HG02981 (cell line): ENCODE data around the gene PRKN.
"Not testable (repeated sequence)": the region's sequence is repeated elsewhere in the genome, so short reads cannot be mapped to it uniquely, and the experiment has no call there.

Source experiments
- ATAC-seq: cut with Tn5 transposase; IDR thresholded peaks from one replicate; pipeline ENCODE4 v1.9.1; 2021; ENCODE audit warnings: mild to moderate bottlenecking, moderate library complexity; ENCODE audit not compliant: unreplicated experiment

PRKN gene

DNA sequence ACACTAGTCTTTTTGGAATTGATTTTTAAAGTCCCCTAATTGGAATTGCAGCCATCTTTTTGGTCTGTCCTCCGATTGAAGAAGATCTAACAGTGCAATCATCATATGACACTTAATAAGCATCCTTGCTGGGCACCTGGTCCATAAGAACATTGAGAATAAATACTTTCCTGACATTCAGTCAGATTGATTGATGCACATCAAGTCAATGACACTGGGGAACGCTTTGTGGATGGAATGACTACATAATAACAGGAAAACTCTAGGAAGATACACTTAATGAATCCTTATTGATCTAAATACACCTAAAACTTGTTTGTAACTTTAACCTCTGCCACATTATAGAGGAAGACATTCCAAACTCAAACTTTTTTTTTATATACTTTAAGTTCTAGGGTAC is 255.7 kb downstream of the PRKN start:
- ATAC-seq, result no peak

DNA sequence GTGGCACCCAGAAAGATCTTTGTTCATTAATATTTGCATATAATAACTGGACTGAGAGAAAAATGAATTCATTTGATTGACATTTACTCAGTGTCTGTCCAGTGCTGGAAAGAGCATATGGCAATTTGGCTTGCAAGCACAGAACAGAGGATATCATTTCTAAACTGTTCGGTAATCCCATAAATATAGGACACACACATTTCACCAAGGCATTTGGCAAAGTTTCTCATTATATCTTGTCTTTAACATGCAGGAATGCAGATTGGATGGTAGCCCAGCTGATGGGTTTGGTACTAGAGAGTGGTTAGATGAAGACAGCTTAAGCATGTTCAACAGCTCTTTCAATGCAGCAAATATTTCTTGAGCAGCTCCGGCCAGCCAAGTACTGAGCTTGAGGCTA is 259.2 kb downstream of the PRKN start:
- no peak for ATAC-seq

DNA sequence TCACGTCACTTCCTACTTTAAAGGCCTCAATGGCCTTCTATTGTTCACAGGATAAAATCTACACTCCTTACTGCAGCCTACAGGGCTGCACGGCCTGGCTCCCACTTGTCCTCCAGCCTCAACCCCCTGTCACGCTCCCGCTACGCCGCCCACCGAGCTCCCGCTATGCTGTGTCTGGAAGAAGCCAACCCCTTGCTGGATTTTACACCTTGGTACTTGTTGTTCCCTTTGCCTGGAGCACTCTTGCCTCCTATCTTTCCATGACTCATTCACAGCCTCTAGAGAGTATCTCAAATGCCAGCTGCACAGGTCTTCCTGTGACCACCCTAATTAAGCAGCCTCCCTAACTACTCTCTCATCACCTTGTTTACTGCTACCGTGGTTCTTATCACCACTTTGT is 259.9 kb downstream of the PRKN start:
- ATAC-seq, result no peak

- no peak for ATAC-seq
Measured at GRCh38 chr6:162463576-162463975, 264.0 kb downstream of the PRKN start.

- ATAC-seq, result no peak
Measured at GRCh38 chr6:162459985-162460384, 267.6 kb downstream of the PRKN start.

GRCh38 chr6:162450358-162450757 is 277.2 kb downstream of the PRKN start:
- no peak for ATAC-seq

GRCh38 chr6:162448294-162448693 is 279.3 kb downstream of the PRKN start:
- no peak for ATAC-seq

DNA sequence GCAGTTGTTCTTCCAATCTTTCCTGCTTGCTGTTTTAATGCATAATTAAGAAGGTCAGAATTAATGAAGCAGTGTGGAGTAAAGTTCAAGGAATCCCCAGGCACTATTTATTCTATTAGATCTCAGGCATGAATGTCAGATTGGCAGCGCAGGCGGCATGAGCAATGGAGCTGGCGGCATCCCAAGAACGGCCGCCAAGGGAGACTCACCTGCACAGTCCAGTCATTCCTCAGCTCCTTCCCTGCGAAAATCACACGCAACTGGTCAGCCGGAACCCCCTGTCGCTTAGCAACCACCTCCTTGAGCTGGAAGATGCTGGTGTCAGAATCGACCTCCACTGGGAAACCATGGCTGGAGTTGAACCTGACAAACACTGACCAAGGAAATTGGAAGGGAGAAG is 284.5 kb downstream of the PRKN start:
- ATAC-seq, result no peak

GRCh38 chr6:162442687-162443086 is 284.9 kb downstream of the PRKN start:
- ATAC-seq, result no peak

DNA sequence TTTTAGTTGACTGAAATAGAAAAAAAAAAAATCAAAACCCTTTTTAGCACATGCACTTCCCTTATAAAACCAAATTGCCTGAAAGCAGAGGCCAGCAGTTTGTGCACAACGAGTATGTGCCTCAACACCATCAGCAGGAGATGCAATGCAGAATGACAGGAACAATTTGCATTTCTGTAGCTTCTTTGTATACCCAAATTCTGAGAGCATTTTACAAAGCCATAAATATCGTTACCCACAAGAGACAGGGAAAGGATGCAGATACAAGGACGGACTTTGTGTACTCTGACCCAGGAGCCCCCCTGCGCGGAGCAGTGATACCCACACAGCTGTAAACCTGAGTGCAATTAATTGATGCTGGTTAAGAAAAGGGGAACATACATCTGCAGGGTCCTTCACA is 285.6 kb downstream of the PRKN start:
- ATAC-seq, result no peak

GRCh38 chr6:162438980-162439379 is 288.6 kb downstream of the PRKN start:
- no peak for ATAC-seq

DNA sequence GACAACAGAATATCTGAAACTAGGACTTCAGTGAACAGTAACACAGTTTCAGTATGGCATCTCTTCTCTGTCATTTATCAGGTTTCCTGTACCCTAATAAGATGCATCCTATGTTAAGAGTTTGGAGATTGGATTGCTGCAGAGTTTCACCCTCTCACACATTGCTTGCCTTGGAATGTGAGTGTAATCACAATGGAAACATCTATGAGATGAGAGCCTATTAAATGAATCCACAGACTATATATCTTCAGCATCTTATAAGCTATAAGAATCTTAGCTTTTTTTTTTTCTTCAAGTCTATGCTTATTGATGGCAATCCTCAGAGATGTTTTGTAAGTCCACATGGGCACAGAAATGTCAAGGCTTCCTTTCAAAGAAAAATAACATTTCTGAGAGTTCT is 292.5 kb downstream of the PRKN start:
- no peak for ATAC-seq

DNA sequence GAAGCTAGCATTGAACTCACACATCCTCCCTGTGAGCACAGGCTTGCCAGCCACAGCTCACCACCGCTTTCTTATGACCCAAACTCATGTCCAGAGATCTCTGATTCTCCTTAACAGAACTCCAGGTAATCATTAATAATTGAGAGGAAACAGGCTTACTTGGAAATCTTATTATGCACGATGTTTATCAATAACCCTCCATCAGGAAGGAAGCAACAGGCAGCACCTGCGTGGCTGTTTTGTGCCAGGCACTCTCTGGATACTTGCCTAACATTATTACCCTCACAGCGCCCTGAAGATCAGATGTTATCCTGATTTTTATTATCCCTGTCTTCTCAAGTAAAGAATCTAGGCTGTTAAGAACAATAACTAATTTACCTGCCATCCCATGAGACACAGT is 306.6 kb downstream of the PRKN start:
- ATAC-seq, result no peak

DNA sequence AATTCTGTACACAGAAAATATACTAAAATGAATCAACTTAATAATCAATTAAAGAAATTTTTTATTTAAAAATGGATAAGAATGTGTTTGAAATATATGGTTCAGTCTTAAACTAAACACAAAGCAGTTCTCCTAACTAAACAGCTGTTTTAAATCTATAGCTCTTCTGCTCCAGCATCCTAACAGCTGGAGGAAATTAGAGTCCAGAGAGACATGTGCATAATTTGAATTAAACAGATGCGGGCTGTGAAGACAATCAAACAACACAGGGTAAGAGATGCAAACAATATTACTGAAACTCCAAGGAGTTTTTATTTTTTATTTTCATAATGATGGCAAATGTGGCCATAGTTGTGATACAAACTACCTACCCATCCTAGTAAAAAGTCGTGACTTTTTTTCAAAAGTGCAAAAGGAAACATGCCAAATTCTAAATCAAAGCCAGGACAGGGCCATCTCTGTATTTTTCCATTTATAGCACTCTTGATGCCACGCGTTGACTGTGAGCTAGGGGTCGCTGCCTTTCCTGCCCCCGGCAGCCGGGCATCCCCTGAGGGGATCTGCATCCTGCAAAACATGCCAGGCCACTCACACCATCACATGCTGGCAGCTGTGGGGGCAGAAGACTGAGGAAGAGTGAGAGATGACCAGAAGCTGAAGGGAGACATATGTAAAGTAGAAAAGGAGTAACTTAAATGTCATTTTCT is 310.6 kb downstream of the PRKN start:
- no peak for ATAC-seq

DNA sequence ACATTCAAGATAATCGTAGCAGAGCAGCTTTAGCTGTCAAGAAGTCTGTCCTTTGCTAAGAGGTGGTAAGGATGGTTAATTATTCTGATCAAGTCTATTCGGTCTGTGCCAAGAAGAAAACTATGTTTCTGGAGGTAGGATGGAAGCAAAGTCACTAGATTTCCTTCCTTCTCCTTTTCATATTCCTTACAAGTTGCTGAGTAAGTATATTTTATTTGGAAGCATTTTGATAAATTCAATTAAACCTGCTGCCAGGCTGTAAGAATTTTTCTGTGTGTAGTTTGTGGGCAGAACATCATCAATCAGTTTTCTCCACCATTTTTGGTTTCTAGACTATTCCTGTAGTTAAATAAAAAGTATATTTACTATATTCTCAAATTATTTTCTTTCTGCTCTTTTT is 311.3 kb downstream of the PRKN start:
- no peak for ATAC-seq

GRCh38 chr6:162409741-162410691 is 317.6 kb downstream of the PRKN start:
- no peak for ATAC-seq

- no peak for ATAC-seq
Measured at GRCh38 chr6:162408826-162409535, 318.6 kb downstream of the PRKN start.

GRCh38 chr6:162404951-162405350 is 322.6 kb downstream of the PRKN start:
- no peak for ATAC-seq

- ATAC-seq, result no peak
Measured at GRCh38 chr6:162403031-162403430, 324.5 kb downstream of the PRKN start.

DNA sequence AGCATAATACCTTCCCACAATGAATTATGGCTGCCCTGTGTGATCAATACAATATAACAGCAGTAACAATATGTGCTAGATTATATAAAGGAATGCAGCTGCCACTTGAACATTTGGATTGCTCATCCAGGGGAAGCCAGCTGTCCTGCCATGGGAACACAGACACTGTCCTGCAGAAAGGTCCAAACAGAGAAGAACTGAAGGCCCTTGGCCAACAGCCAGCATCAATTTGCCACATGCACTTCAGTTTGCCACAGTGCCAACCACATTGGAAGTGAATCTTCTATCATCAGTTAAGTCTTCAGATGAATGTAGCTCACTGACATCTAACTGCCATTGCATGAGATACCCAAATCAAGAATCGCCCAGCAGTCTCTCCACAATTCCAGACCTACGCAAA is 332.4 kb downstream of the PRKN start:
- no peak for ATAC-seq

DNA sequence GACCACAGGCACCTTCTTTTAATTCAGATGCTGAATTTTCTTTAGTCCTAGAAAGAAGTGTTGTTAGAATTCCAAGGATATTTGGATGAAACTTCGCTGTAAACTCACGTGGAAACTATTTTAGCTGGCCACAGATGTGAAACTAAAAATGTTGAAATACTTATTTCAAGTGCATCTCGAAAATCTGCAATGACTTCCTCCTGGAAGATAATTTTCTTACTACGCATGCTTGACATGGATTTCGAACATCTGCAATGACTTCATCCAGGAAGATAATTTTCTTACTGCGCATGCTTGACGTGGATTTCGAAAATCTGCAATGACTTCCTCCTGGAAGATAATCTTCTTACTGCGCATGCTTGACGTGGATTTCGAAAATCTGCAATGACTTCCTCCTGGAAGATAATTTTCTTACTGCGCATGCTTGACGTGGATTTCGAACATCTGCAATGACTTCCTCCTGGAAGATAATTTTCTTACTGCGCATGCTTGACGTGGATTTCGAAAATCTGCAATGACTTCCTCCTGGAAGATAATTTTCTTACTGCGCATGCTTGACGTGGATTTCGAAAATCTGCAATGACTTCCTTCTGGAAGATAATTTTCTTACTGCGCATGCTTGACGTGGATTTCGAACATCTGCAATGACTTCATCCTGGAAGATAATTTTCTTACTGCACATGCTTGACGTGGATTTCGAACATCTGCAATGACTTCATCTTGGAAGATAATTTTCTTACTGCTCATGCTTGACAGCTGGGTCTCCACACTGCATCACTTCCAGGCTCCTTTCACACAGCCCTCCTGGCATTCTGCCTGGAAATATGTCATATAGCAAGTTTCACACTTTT is 336.4 kb downstream of the PRKN start:
- not testable (repeated sequence) for ATAC-seq
